HG02981 (cell line): ENCODE measurements around the gene PRIMA1.

Source experiments
- ATAC-seq: cut with Tn5 transposase; IDR thresholded peaks from one replicate; pipeline ENCODE4 v1.9.1; 2021; ENCODE audit warnings: mild to moderate bottlenecking, moderate library complexity; ENCODE audit not compliant: unreplicated experiment

Gene PRIMA1

DNA sequence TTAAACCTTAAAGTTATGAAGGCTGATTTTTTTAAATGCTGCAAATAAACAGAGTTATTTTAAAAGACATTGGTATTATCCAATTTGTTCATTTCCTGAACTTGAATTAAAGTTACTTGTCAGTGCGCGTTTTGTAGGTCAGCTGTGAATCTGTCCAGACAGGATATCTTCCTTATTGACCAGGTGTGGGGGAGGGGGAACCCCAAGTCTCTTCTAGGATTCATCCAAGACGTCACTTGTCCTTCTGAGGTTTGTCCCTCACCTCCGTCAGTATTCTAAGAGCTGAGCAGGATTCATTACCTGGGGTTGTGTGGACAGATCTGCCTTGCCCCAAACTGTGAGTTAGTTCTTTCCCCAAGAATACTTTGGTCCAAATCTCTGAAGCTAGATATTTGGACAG lies 8.8 kb upstream of the PRIMA1 start:
- ATAC-seq, result no peak

DNA sequence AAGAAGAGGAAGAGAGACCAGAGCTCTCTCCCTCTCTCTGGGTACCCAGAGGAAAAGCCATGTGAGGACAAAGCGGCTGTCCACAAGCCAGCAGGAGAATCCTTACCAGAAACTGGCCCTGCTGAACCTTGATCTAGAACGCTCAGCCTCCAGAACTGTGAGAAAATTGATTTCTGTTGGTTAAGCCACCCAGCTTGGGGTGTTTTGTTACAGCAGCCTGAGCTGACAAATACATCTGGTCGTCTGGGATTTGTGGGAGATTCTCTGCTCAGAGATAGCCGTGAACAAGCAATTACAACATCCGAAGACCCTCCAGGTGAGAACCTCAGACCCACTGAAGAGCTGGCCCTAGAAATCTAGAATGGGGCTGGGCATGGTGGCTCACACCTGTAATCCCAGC lies 6.5 kb upstream of the PRIMA1 start:
- no peak for ATAC-seq

- ATAC-seq, result no peak
Measured at GRCh38 chr14:93793555-93794324, 5.5 kb upstream of the PRIMA1 start.

DNA sequence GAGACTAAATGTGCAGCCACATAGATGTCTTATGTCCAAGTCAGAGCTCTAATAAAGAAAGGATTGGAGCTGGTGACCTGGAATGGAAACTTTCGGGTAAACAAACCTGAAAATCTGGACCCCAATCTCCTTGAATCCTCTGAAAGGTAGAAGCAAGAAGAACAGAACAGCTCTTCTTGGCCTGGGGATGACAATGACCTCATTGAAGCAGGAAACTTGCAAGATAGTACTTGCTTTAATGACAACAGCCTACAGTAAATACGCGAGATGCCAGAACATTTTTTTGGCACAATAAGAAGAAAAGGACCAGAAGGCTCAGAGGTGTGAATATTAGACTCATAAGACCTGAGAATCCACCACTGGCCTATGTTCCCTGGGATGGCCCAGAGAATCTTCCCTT lies 4.1 kb upstream of the PRIMA1 start:
- ATAC-seq, result no peak

DNA sequence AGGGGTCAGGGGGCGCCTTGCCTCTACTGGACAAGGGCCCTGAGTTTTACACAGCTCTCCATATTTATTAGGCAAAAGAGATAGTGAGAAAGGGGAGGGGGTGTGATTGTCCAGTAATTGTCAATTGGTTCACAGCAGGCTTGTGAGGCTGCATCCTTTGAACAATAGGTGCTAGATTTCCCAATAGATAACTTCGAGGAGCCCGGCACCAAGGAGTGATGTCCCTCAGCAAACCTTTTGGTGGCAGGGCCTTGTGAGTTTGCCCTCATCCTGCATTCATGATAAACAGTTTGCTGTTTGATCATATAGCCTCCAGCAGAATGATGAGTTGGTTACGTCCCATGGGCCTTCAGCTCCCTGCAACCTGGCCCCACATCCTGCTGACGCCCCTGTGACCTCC lies 2.7 kb upstream of the PRIMA1 start:
- no peak for ATAC-seq

- no peak for ATAC-seq
Measured at GRCh38 chr14:93789228-93790130, 1.2 kb upstream of the PRIMA1 start.

DNA sequence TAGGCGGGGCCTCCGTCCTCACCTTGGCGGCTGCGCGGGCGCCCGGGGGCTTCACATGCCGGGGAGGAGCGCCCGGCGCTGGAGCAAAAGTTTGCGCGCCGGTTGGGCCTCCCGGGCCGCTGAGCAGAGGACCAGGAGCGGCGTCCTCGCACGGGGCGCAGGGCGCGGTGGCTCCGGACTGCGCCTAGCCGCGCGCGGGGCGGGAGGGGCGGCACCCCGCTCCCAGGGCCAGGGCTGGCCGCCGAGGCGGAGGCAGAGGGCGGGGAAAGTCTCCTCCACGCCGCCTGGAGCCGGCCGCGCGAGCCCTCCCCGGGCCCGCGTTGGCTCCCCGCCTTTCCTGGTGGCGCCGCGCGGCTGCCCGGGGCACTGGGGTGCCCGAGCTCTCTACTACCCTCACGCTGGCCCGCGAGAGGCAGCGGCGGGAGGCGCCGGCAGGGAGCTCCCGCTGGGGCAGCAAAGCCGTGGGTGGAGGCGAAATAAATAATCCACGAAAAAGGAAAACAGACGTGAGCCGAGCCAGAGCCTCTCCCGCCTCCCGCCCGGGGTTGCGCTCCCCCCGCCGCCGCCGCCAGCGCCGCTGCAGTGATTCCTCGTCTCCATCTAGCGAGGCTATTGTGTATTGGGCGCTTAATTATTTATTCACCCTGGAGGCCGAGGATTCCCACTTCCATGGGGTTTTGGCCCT lies 400 bp upstream of the PRIMA1 start:
- ATAC-seq, result no peak

- no peak for ATAC-seq
Measured at GRCh38 chr14:93787465-93788292, 606 bp downstream of the PRIMA1 start.

DNA sequence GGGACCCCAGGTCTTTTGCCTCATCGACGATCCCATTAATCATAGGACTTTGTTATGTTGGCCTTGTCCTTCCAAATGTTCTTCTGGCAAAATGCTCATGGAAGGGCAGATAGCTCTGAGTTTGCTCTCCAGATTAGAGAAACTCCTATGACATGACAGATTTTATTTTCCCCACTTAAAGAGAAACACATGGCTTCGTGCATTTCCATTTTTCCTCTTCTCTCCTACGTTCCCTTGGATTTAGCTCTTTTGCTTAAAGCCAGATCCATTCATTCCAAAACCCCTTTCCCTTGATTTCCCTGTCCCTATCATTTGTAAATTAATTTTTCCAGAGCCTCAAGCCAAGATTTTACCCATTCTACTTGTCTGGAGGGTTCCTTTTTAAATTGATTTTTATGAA lies 2.9 kb downstream of the PRIMA1 start:
- no peak for ATAC-seq

- no peak for ATAC-seq
Measured at GRCh38 chr14:93784878-93785277, 3.4 kb downstream of the PRIMA1 start.

GRCh38 chr14:93780813-93781400 lies 7.4 kb downstream of the PRIMA1 start:
- ATAC-seq, result no peak

DNA sequence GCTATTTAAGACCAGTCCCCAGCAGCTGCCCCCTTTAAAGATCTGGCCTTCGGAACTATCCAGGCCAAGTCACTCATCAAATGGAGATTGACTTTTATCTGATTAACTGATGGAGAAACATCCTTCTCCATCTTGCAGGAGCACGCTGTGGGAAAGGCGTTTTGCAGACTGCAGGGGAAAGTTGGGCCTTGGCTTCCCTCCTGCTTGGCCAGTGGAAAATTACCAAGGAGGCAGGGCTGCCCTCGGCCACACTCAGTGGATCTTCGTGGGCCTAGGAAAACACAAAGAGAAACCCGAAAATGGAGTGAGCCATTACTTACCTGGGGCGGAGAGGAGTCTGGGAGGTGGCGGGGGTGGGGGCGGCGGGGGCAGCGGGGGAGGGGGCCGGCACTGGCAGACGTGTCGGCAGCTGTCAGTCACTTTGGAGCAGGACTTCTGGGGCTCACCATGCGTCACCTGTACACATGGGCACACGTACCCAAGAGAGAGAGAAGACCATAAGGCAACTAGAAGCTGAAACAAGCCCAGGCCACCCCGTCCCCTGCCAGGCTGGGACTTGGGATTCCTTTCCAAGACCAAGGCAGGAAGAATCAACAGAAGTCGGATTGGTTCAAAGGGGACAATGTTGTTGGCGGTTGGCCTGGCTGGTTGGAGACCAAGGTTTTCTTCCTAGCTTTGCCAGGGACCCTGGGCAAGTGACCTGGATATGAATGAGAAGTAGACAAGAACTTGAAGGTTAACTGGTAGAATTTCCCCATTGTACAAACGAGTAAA lies 9.2 kb downstream of the PRIMA1 start:
- ATAC-seq, result no peak

- no peak for ATAC-seq
Measured at GRCh38 chr14:93778453-93778852, 9.8 kb downstream of the PRIMA1 start.

GRCh38 chr14:93775744-93776143 lies 12.5 kb downstream of the PRIMA1 start:
- ATAC-seq, result no peak

DNA sequence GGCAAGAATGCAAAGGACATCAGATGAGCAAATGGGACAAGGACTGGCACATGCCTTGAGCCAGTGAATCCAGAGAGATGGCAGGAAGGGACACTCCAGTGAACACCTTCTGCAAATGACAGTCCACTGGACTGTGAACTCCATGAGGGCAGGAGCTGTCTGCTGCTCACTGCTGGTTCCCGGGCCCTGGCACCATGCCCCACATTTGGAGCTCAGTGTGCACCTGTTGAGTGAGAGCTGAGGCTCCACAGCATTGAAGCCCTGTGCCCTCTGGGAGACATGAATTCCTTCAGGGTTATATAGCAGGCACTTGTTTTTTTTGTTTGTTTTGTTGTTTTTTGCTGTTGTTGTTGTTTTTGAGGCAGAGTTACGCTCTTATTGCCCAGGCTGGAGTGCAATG lies 13.1 kb downstream of the PRIMA1 start:
- no peak for ATAC-seq

DNA sequence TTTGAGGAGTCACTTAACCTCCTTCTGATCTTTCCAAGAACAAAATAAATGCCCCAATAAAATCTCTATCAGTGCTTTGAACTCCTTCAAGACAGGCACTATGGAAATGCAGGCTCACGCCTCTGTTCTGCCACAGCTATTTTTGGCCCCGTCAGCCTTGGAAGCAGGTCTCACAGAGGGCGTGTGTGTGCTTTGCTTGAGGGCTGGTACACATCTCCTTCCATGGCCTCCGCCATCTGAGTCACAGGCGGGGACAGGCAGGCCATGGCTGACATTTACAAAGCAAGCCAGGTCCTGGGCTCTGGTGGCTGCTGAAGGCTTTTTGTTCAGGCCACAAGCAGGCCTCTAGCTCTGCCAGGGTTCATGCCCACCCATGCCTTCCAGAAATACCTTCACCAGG lies 16.0 kb downstream of the PRIMA1 start:
- ATAC-seq, result no peak

- no peak for ATAC-seq
Measured at GRCh38 chr14:93765970-93766369, 22.3 kb downstream of the PRIMA1 start.

DNA sequence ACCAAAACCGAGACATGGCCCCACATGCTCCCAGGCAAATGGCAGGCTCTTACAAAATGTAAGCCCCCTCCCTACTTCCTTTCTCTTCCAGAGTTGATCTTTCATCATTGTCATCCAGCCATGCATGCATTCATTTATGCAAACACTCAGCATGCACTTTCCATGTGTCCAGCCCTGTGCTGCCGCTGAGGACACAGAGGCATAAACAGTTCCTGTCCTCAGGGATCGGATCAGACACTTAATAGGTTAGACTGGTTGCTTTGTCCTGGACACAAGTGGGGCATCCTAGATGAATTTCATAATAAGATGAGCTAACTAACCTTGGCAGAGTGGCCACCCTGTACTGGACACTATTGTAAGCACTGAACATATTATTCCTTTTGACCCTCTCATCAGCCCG lies 23.1 kb downstream of the PRIMA1 start:
- no peak for ATAC-seq

DNA sequence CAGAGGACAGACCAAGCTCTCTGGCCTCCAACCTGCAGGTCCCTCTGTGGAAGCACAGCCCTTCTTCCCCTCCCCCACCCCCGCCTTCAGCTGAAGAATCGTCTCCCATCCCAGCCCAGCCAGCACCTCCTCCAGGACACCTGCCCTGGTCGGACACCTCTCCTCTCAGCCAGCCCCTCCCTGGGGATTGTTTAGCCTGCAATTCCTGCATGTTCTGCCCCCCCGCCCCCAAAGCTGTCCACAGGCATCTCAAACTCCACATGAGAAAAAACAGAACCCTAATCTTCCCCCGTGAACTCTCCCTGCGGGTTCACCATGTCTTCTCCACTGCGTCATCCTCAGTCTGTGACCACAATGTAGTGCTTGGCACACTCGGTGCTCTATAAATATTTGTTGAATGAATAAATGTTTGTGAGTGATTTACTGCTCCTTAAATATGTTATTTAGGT lies 24.1 kb downstream of the PRIMA1 start:
- no peak for ATAC-seq
